Measurements from ENCODE around the gene CYB5RL.

DNA sequence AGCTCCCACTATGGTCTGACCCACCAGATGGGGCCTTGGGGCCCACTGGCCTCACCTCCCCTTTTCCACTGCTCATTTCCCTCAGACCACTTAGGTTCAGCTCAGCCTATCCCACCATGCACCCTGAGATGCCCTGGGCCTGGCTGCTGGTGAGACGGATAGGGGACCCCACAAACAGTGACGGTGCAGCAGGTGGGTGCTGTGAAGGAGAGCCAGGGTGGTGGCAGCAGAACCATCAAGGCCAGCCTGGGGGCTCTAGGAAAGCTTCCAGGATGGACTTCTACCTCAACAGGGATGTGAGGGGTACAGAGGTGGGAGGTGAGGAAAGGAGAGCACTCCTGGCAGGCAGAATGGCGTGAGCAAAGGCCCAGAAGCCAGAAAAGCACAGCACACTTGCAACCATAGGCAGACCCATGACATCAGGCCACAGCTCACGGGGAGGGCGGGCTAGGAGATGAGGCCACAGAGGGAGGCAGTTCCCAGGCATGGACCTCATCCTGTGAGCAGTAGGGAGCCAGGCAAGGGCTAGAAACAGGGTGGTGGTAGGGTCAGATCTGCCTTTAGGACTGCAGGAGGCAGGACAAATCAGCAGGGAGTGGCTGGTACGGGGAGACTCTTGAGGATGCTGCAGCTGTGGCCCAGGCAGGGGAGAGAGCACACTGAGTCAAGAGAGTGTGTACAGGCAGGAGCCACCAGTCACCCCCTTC, 23.1 kb downstream of the CYB5RL start:
- TF ChIP-seq POLR2A (IDR thresholded peaks at IDR 0.05) (no peak), EP300 (IDR thresholded peaks at IDR 0.05) (no peak), POLR2AphosphoS5 (IDR thresholded peaks at IDR 0.05) (no peak)
- TF ChIP-seq, protein P1, sequence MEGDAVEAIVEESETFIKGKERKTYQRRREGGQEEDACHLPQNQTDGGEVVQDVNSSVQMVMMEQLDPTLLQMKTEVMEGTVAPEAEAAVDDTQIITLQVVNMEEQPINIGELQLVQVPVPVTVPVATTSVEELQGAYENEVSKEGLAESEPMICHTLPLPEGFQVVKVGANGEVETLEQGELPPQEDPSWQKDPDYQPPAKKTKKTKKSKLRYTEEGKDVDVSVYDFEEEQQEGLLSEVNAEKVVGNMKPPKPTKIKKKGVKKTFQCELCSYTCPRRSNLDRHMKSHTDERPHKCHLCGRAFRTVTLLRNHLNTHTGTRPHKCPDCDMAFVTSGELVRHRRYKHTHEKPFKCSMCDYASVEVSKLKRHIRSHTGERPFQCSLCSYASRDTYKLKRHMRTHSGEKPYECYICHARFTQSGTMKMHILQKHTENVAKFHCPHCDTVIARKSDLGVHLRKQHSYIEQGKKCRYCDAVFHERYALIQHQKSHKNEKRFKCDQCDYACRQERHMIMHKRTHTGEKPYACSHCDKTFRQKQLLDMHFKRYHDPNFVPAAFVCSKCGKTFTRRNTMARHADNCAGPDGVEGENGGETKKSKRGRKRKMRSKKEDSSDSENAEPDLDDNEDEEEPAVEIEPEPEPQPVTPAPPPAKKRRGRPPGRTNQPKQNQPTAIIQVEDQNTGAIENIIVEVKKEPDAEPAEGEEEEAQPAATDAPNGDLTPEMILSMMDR (IDR thresholded peaks at IDR 0.05) = no peak
